Mammary epithelial cell (primary cell): Measurements from ENCODE around the gene HIVEP1.

ENCODE experiments used
- CTCF ChIP-seq, 2 donors: IDR thresholded peaks in 1 of 2; conservative IDR thresholded peaks in 1 of 2; 2 replicates each; pipeline ENCODE4 v1.5.1; 2011 to 2012; ENCODE audit warnings: inconsistent platforms in 2 of 2, low read length in 2 of 2, mild to moderate bottlenecking in 2 of 2, control low read depth in 1 of 2, low read depth in 1 of 2; ENCODE audit not compliant: insufficient read depth in 1 of 2; ENCODE audit errors: extremely low read depth in 1 of 2
- EZH2 ChIP-seq: IDR thresholded peaks from 2 replicates; pipeline ENCODE4 v1.6.1; 2012; ENCODE audit warnings: low read length, inconsistent platforms, borderline replicate concordance

- no peak for TF ChIP-seq CTCF (conservative IDR thresholded peaks at IDR 0.05 in 1 of 2, IDR thresholded peaks at IDR 0.05 in 1 of 2; ENCODE audit: extremely low read depth in 1 of 2, insufficient read depth in 1 of 2, low read depth in 1 of 2, low read length in 2 of 2)
- no peak for TF ChIP-seq EZH2
Measured at GRCh38 chr6:12068899-12069557, 56.9 kb downstream of the HIVEP1 start.
